DND-41 (cell line): ENCODE results near the gene ADORA2A.

Experiments used
- ATAC-seq: fragments of 200-7000 bp; cut with Tn5 transposase; 3 replicates; pipeline ENCODE4 v1.9.1; 2021; ENCODE audit warnings: low read depth; ENCODE audit not compliant: insufficient read depth
- DNase-seq: peaks from one replicate; pipeline ENCODE4 v3.0.0-alpha.2; 2020
- H2AFZ ChIP-seq: 2 replicates; pipeline ENCODE4 v1.6.0; 2012; ENCODE audit warnings: low read depth, low read length
- H3K27ac ChIP-seq: 2 replicates; pipeline ENCODE4 v1.5.1; 2012; ENCODE audit warnings: low read length, inconsistent platforms
- H3K27me3 ChIP-seq: fragments of 200-600 bp; sonication (generic); 2 replicates; pipeline ENCODE4 v1.6.0; 2012; ENCODE audit warnings: low read length, mild to moderate bottlenecking, inconsistent platforms; ENCODE audit not compliant: insufficient read depth, poor library complexity
- H3K36me3 ChIP-seq: 2 replicates; pipeline ENCODE4 v1.5.1; 2012; ENCODE audit warnings: low read length, inconsistent platforms; ENCODE audit not compliant: insufficient read depth
- H3K4me1 ChIP-seq: 2 replicates; pipeline ENCODE4 v1.5.1; 2012; ENCODE audit warnings: mild to moderate bottlenecking, low read length; ENCODE audit not compliant: insufficient read depth
- H3K4me2 ChIP-seq: 2 replicates; pipeline ENCODE4 v1.6.0; 2012; ENCODE audit warnings: mild to moderate bottlenecking, moderate library complexity, low read length, inconsistent platforms; ENCODE audit not compliant: insufficient read depth
- H3K4me3 ChIP-seq, 2 experiments: fragments of 200-600 bp in 1 of 2; shearing (Covaris generic) in 1 of 2; 2 replicates each; pipeline ENCODE4 v1.5.1; 2012 to 2016; ENCODE audit warnings: inconsistent platforms in 2 of 2, low read length in 2 of 2, mild to moderate bottlenecking in 2 of 2, low read depth in 1 of 2, moderate library complexity in 1 of 2
- H3K79me2 ChIP-seq: 2 replicates; pipeline ENCODE4 v1.6.0; 2012; ENCODE audit warnings: low read length, inconsistent platforms; ENCODE audit not compliant: insufficient read depth
- H3K9ac ChIP-seq: 2 replicates; pipeline ENCODE4 v1.6.0; 2012; ENCODE audit warnings: low read depth, mild to moderate bottlenecking, inconsistent platforms, low read length, moderate library complexity
- H3K9me3 ChIP-seq: 2 replicates; pipeline ENCODE4 v1.5.1; 2012; ENCODE audit warnings: low read length, moderate library complexity, mild to moderate bottlenecking, inconsistent platforms; ENCODE audit not compliant: insufficient read depth, severe bottlenecking
- H4K20me1 ChIP-seq: 2 replicates; pipeline ENCODE4 v1.6.0; 2012; ENCODE audit warnings: low read length; ENCODE audit not compliant: insufficient read depth
- EZH2 ChIP-seq: IDR thresholded peaks from 3 replicates; pipeline ENCODE4 v1.6.1; 2012; ENCODE audit warnings: borderline replicate concordance, low read depth, mild to moderate bottlenecking, moderate library complexity, low read length, inconsistent platforms; ENCODE audit not compliant: severe bottlenecking
- TF ChIP-seq, protein P1 (sequence below): IDR thresholded peaks from 2 replicates; pipeline ENCODE4 v1.5.1; 2012; ENCODE audit warnings: borderline replicate concordance, low read length, moderate library complexity, mild to moderate bottlenecking; ENCODE audit not compliant: poor library complexity, severe bottlenecking; ENCODE audit errors: extremely low read depth

Gene ADORA2A

GRCh38 chr22:24432059-24432853, 4.9 kb downstream of the ADORA2A start:
- peaks cover 52% of the 10 kb centered on the region for H3K79me2 ChIP-seq
- peak overlapping the region; percentile 95 for H3K27ac ChIP-seq
- DNase-seq (no peak), ATAC-seq (no peak)
- peaks cover 100% of the 10 kb centered on the region for H3K4me1 ChIP-seq
- peaks cover 16% of the 10 kb centered on the region for H3K36me3 ChIP-seq
- no peak overlapping the region for H3K4me2 ChIP-seq
- peaks cover 4% of the 10 kb centered on the region; the same call in 1 of the 2 replicates for H4K20me1 ChIP-seq
- no peak overlapping the region for H3K9ac ChIP-seq
- H2AFZ ChIP-seq, result no peak overlapping the region
- no peak overlapping the region for H3K4me3 ChIP-seq
- H3K9me3 ChIP-seq, result no peaks in the 10 kb centered on the region
- TF ChIP-seq EZH2, result no peak
- TF ChIP-seq, protein P1, sequence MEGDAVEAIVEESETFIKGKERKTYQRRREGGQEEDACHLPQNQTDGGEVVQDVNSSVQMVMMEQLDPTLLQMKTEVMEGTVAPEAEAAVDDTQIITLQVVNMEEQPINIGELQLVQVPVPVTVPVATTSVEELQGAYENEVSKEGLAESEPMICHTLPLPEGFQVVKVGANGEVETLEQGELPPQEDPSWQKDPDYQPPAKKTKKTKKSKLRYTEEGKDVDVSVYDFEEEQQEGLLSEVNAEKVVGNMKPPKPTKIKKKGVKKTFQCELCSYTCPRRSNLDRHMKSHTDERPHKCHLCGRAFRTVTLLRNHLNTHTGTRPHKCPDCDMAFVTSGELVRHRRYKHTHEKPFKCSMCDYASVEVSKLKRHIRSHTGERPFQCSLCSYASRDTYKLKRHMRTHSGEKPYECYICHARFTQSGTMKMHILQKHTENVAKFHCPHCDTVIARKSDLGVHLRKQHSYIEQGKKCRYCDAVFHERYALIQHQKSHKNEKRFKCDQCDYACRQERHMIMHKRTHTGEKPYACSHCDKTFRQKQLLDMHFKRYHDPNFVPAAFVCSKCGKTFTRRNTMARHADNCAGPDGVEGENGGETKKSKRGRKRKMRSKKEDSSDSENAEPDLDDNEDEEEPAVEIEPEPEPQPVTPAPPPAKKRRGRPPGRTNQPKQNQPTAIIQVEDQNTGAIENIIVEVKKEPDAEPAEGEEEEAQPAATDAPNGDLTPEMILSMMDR, result no peak
- no peaks in the 10 kb centered on the region for H3K27me3 ChIP-seq

DNA sequence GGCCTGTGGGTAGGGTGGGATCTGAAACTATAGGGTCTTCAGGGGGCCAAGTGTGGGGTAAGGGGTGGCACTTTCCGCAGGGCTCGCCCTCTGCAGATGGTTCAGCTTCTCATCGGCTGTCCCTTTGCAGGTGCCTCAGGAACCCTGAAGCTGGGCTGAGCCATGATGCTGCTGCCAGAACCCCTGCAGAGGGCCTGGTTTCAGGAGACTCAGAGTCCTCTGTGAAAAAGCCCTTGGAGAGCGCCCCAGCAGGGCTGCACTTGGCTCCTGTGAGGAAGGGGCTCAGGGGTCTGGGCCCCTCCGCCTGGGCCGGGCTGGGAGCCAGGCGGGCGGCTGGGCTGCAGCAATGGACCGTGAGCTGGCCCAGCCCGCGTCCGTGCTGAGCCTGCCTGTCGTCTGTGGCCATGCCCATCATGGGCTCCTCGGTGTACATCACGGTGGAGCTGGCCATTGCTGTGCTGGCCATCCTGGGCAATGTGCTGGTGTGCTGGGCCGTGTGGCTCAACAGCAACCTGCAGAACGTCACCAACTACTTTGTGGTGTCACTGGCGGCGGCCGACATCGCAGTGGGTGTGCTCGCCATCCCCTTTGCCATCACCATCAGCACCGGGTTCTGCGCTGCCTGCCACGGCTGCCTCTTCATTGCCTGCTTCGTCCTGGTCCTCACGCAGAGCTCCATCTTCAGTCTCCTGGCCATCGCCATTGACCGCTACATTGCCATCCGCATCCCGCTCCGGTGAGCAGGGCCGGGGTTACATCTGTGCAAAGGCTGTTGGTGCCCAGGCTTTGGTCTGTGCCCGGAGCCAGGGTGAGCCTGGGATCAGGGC, 5.8 kb downstream of the ADORA2A start:
- Histone ChIP-seq H3K36me3 (peaks cover 16% of the 10 kb centered on the region), H3K79me2 (peaks cover 52% of the 10 kb centered on the region), H3K4me3 (peak overlapping the region in 1 of 2 experiments; percentile 1; a peak in 1 of 4 replicates), H3K9me3 (no peaks in the 10 kb centered on the region), H3K4me2 (peak overlapping the region; percentile 41), H3K27me3 (no peaks in the 10 kb centered on the region), H2AFZ (no peak overlapping the region), H4K20me1 (peaks cover 4% of the 10 kb centered on the region; the same call in 1 of the 2 replicates), H3K27ac (peak overlapping the region; percentile 95), H3K4me1 (peaks cover 100% of the 10 kb centered on the region), H3K9ac (peak overlapping the region; percentile 40)
- no peak for TF ChIP-seq EZH2
- TF ChIP-seq, protein P1, result no peak
- no peak for DNase-seq
- ATAC-seq, result no peak

- Histone ChIP-seq H3K4me3 (peak overlapping the region in 1 of 2 experiments; percentile 1; a peak in 1 of 4 replicates), H3K4me2 (peak overlapping the region; percentile 41), H3K27ac (peak overlapping the region; percentile 95), H2AFZ (no peak overlapping the region), H4K20me1 (peaks cover 4% of the 10 kb centered on the region; the same call in 1 of the 2 replicates), H3K27me3 (no peaks in the 10 kb centered on the region), H3K36me3 (peaks cover 16% of the 10 kb centered on the region), H3K4me1 (peaks cover 99% of the 10 kb centered on the region), H3K9ac (peak overlapping the region; percentile 40), H3K79me2 (peaks cover 46% of the 10 kb centered on the region), H3K9me3 (no peaks in the 10 kb centered on the region)
- DNase-seq (no peak), ATAC-seq (peak; percentile 6)
- no peak for TF ChIP-seq EZH2
- TF ChIP-seq, protein P1, result no peak
Observed at GRCh38 chr22:24433828-24434470, 6.5 kb downstream of the ADORA2A start.
